HG02981 (cell line): ENCODE data around the gene SPANXB1.
"Not testable (repeated sequence)": the region's sequence is repeated elsewhere in the genome, so short reads cannot be mapped to it uniquely, and the experiment has no call there.

ENCODE experiments used
- ATAC-seq: cut with Tn5 transposase; IDR thresholded peaks from one replicate; pipeline ENCODE4 v1.9.1; 2021; ENCODE audit warnings: mild to moderate bottlenecking, moderate library complexity; ENCODE audit not compliant: unreplicated experiment

SPANXB1 gene

GRCh38 chrX:141002568-141002967 lies at the start of gene SPANXB1:
Gene SPANXB1, plus strand, starts transcription at chrX:141002594. Its CDS starts 100 bp downstream, at chrX:141002694.
- not testable (repeated sequence) for ATAC-seq

GRCh38 chrX:140967036-140967435 lies 35.4 kb upstream of the SPANXB1 start:
- no peak for ATAC-seq

GRCh38 chrX:140971099-140971795 lies 31.1 kb upstream of the SPANXB1 start:
- ATAC-seq: no peak

GRCh38 chrX:140975472-140975871 lies 26.9 kb upstream of the SPANXB1 start:
- ATAC-seq: no peak

- ATAC-seq: no peak
Measured at GRCh38 chrX:140980271-140980670, 22.1 kb upstream of the SPANXB1 start.

GRCh38 chrX:140983730-140984129 lies 18.7 kb upstream of the SPANXB1 start:
- no peak for ATAC-seq

GRCh38 chrX:141005243-141005642 lies 2.8 kb downstream of the SPANXB1 start:
- ATAC-seq: not testable (repeated sequence)

GRCh38 chrX:141044246-141044645 lies 41.9 kb downstream of the SPANXB1 start:
- not testable (repeated sequence) for ATAC-seq

- not testable (repeated sequence) for ATAC-seq
Measured at GRCh38 chrX:141049878-141050277, 47.5 kb downstream of the SPANXB1 start.

GRCh38 chrX:141052098-141052497 lies 49.7 kb downstream of the SPANXB1 start:
- ATAC-seq: not testable (repeated sequence)
